ENCODE measurements around the gene KLHDC4. TPM values are rescaled to one million over a fixed set of nuclear protein-coding genes. Genes with fewer than 3 reads are reported as not detected.

KLHDC4 gene
- total and polyA plus RNA-seq, 8 donors = 25.5 to 119 (median 43.5) TPM

DNA sequence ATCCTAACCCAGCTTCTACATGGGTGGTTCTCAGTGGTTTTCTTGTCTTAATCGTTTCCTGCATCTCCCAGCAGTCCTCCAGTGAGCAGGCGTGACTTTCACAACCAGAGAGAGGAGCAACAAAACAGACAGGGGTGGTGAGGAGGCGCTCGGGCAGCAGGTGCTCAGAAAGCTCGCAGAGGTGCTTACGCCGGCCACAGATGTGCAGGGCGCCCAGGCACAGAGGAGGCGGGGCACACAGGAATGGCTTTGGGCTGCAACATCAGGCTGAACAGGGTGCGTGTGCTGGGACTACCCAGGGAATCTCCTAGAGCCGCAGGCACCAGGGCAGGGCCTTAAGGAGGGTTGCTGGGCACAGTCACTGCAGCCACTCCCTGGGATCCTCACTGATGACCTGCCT lies 32.6 kb downstream of the KLHDC4 start:
- peak in 1 of 2 donors; percentile 42 for DNase-seq
- H3K4me3 ChIP-seq = no peak overlapping the region
- H3K9me3 ChIP-seq = no peaks in the 10 kb centered on the region
- H3K4me1 ChIP-seq = no peaks in the 10 kb centered on the region
- WGBS, 5 donors = 55 to 76% (median 72%) methylated on average over 8 to 11 of the region's 11 CpGs
- intact Hi-C loops (cut with DNase I; ENCODE audit: low total_unique reads) = no loop called here
- peaks cover 27 to 78% (median 77%) of the 10 kb centered on the region in 4 donors for H3K36me3 ChIP-seq
- no peak overlapping the region for H3K27ac ChIP-seq
- no peaks in the 10 kb centered on the region for H3K27me3 ChIP-seq
- no peak for TF ChIP-seq POLR2AphosphoS5 (IDR thresholded peaks at IDR 0.05)
- TF ChIP-seq POLR2A (IDR thresholded peaks at IDR 0.05) = no peak
- TF ChIP-seq, protein P1, sequence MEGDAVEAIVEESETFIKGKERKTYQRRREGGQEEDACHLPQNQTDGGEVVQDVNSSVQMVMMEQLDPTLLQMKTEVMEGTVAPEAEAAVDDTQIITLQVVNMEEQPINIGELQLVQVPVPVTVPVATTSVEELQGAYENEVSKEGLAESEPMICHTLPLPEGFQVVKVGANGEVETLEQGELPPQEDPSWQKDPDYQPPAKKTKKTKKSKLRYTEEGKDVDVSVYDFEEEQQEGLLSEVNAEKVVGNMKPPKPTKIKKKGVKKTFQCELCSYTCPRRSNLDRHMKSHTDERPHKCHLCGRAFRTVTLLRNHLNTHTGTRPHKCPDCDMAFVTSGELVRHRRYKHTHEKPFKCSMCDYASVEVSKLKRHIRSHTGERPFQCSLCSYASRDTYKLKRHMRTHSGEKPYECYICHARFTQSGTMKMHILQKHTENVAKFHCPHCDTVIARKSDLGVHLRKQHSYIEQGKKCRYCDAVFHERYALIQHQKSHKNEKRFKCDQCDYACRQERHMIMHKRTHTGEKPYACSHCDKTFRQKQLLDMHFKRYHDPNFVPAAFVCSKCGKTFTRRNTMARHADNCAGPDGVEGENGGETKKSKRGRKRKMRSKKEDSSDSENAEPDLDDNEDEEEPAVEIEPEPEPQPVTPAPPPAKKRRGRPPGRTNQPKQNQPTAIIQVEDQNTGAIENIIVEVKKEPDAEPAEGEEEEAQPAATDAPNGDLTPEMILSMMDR (IDR thresholded peaks at IDR 0.05) = no peak
- no peak for TF ChIP-seq EP300 (IDR thresholded peaks at IDR 0.05)

DNA sequence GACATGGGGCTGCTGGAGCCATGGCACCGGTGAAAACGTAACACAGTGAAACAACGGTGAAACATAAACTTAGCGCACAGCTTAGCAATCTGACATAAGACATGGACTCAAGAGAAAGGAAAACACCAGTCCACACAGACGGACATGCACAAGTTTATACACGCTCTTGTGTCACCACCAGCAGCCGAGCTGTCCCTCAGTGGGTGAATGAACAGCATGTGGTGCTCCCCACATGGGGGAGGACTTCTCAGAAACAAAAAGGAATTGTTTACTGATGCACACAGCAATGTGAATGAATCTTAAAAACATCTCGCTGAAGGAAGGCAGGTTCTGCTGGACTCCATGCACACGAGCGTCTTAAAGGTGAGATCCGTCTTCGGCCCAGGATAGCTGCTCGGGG lies 34.2 kb downstream of the KLHDC4 start:
- no peak for TF ChIP-seq POLR2A (IDR thresholded peaks at IDR 0.05)
- TF ChIP-seq, protein P1 (IDR thresholded peaks at IDR 0.05) = no peak
- H3K27ac ChIP-seq = no peak overlapping the region
- intact Hi-C loops (cut with DNase I; ENCODE audit: low total_unique reads) = no loop called here
- no peak overlapping the region for H3K4me3 ChIP-seq
- H3K9me3 ChIP-seq = no peaks in the 10 kb centered on the region
- H3K27me3 ChIP-seq = no peaks in the 10 kb centered on the region
- no peaks in the 10 kb centered on the region for H3K4me1 ChIP-seq
- H3K36me3 ChIP-seq = peaks cover 26 to 79% (median 73%) of the 10 kb centered on the region in 4 donors
- no peak for DNase-seq
- 96 to 98% (median 97%) methylated on average over 13 of the region's 13 CpGs for WGBS, 5 donors

DNA sequence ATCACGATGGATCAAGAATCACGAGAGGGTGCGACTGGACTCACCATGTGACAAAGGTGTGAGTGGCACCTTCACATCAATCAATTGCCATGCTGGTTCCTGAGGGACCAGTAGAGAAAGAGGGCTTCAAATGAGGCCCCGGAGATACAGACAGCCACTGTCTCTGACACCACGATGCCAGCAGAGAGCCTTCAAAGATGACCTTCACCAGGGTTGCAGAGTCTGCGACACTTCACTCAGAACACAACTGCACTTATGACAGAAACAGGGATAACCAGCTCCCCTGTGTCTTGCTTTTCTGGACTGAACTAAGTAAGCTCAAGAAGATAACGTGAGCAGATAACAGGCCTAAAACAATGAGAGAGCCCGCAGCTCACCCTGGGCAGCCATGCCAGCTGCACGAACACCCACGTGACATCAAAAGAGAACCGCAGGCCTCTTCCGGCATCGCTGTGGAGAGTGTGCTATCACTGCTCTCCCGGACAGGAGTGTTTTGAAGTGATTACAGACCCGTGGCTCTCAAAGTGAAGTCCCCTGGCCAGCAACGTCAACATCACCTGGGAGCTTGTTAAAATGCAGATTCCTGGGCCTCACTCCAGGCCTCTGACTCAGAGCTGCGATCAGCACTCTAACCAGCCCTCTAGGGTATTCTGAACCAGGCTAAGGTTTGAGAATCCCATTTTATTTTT lies 36.4 kb downstream of the KLHDC4 start:
- H3K36me3 ChIP-seq = peaks cover 18 to 84% (median 70%) of the 10 kb centered on the region in 4 donors
- H3K27me3 ChIP-seq = no peaks in the 10 kb centered on the region
- 61 to 90% (median 81%) methylated on average over 15 to 17 of the region's 17 CpGs for WGBS, 5 donors
- DNase-seq = peak in 1 of 2 donors; percentile 40
- no peak for TF ChIP-seq EP300 (IDR thresholded peaks at IDR 0.05)
- TF ChIP-seq POLR2A (IDR thresholded peaks at IDR 0.05) = no peak
- TF ChIP-seq POLR2AphosphoS5 (IDR thresholded peaks at IDR 0.05) = no peak
- TF ChIP-seq, protein P1 (IDR thresholded peaks at IDR 0.05) = no peak
- no peak overlapping the region for H3K27ac ChIP-seq
- no peak overlapping the region for H3K4me3 ChIP-seq
- intact Hi-C loops (cut with DNase I; ENCODE audit: low total_unique reads) = no loop called here
- no peaks in the 10 kb centered on the region for H3K9me3 ChIP-seq
- H3K4me1 ChIP-seq = no peaks in the 10 kb centered on the region

DNA sequence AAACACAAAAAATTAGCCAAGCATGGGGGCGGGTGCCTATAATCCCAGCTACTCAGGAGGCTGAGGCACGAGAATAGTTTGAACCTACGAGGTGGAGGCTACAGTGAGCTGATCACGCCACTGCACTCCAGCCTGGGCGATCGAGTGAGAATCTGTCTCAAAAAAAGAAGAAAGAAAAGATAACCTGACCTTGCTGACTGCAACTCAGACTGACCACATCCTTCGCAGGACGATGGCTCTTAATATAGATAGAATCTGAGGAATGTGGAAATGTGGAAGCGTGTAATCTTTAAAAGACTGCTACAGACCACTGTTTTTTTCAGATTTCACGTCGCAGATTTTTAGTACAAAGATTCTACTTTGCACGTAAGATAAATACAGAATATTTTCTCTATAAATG lies 37.8 kb downstream of the KLHDC4 start:
- no peak for TF ChIP-seq EP300 (IDR thresholded peaks at IDR 0.05)
- TF ChIP-seq, protein P1 (IDR thresholded peaks at IDR 0.05) = no peak
- no peak for TF ChIP-seq POLR2AphosphoS5 (IDR thresholded peaks at IDR 0.05)
- TF ChIP-seq POLR2A (IDR thresholded peaks at IDR 0.05) = no peak
- H3K27ac ChIP-seq = no peak overlapping the region
- no peaks in the 10 kb centered on the region for H3K9me3 ChIP-seq
- no peaks in the 10 kb centered on the region for H3K27me3 ChIP-seq
- no peak for DNase-seq
- WGBS, 5 donors = 87 to 92% (median 91%) methylated on average over 12 of the region's 12 CpGs
- intact Hi-C loops (cut with DNase I; ENCODE audit: low total_unique reads) = no loop called here
- peaks cover 18 to 82% (median 65%) of the 10 kb centered on the region in 4 donors for H3K36me3 ChIP-seq
- no peak overlapping the region for H3K4me3 ChIP-seq
- H3K4me1 ChIP-seq = peaks cover 0 to 11% (median 3%) of the 10 kb centered on the region in 4 donors
